Stimulated activated naive CD8-positive, alpha-beta T cell treated with anti-CD3 and anti-CD28 coated beads, Interleukin-15, Interleukin-2, amounts not matched to agents 100 ng/mL and 50 ng/mL, for 24 hours (primary cell): ENCODE measurements around the gene ARHGAP42.
"Not testable (repeated sequence)": the region's sequence is repeated elsewhere in the genome, so short reads cannot be mapped to it uniquely, and the experiment has no call there.

ENCODE experiments used
- H3K27ac Mint-ChIP-seq: one replicate; pipeline ENCODE4 v1.8.0; 2021; ENCODE audit warnings: mild to moderate bottlenecking, mixed read lengths
- H3K27me3 Mint-ChIP-seq: one replicate; pipeline ENCODE4 v1.8.0; 2021; ENCODE audit warnings: mixed read lengths
- H3K36me3 Mint-ChIP-seq: one replicate; pipeline ENCODE4 v1.8.0; 2021; ENCODE audit warnings: low read depth, mixed read lengths
- H3K4me1 Mint-ChIP-seq: one replicate; pipeline ENCODE4 v1.8.0; 2021; ENCODE audit warnings: low read depth, mixed read lengths
- H3K4me3 Mint-ChIP-seq: one replicate; pipeline ENCODE4 v1.8.0; 2021; ENCODE audit warnings: mild to moderate bottlenecking, mixed read lengths
- H3K9me3 Mint-ChIP-seq: one replicate; pipeline ENCODE4 v1.8.0; 2021; ENCODE audit warnings: mixed read lengths

ARHGAP42 gene

DNA sequence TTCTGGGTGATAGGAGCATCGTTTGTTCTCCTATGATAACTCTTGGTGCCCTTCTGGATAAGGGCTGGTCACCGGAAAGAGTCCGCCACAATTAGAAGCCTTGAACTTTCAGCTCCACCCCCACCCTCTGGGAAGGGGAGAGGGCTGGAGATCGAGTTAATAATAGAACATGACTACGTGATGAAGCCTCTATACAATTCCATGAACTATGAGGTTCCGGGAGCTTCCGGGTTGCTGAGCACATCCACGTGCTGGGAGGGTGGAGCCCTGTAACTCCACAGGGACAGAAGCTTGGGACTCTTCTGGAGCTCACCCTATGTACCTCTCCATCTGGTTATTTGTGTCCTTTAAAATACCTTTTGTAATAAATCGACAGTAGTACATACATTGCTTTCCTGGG, 40.3 kb downstream of the ARHGAP42 start:
- Mint-ChIP-seq H3K27me3 (no peaks in the 10 kb centered on the region), H3K36me3 (no peaks in the 10 kb centered on the region), H3K4me1 (no peaks in the 10 kb centered on the region), H3K9me3 (no peaks in the 10 kb centered on the region), H3K4me3 (no peak overlapping the region), H3K27ac (no peak overlapping the region)

DNA sequence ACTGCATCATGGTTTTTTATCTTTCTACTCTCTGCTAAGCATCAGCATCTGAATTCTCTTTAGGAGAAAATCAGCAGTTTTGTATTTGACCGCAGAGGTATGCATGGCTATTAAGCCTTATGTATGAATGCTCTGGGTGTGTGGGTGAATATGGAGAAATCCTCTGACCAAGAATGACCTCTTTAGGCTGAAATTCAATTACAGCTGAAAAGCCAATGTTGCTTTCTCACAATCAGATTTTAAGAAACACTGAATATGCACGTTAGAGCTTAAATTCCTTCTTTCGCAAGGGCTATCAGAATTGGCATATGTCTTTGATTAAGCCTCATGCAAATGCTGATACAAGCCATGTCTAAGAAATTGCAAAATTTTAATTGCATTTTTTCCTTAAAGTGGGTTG, 43.2 kb downstream of the ARHGAP42 start:
- Mint-ChIP-seq H3K27ac (no peak overlapping the region), H3K9me3 (peaks cover 3% of the 10 kb centered on the region), H3K4me1 (peaks cover 3% of the 10 kb centered on the region), H3K4me3 (no peak overlapping the region), H3K27me3 (no peaks in the 10 kb centered on the region), H3K36me3 (no peaks in the 10 kb centered on the region)

DNA sequence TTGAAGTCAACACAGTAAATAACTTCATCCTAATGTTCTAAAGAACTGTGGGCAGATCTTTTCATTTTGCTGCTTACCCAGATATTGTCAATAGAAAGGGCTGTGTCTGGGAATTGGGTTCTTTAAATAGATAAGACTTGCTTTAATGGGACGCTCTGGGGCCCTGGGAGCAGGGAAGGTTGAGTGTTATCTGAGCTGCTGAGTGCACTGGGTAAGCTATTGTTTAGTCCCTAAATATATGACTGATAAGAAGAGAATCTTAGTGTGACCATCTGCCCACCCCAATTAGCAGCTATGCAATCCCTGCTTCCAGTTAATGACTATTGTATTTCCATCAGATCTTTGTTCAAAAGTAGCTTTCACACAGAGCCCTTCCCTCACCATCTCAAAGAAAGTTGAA, 44.4 kb downstream of the ARHGAP42 start:
- peaks cover 3% of the 10 kb centered on the region for H3K4me1 Mint-ChIP-seq
- H3K4me3 Mint-ChIP-seq, result no peak overlapping the region
- H3K27ac Mint-ChIP-seq, result no peak overlapping the region
- H3K36me3 Mint-ChIP-seq, result no peaks in the 10 kb centered on the region
- H3K9me3 Mint-ChIP-seq, result peaks cover 3% of the 10 kb centered on the region
- H3K27me3 Mint-ChIP-seq, result no peaks in the 10 kb centered on the region

- Mint-ChIP-seq H3K4me1 (peaks cover 3% of the 10 kb centered on the region), H3K4me3 (no peak overlapping the region), H3K9me3 (peaks cover 8% of the 10 kb centered on the region), H3K27ac (no peak overlapping the region), H3K27me3 (no peaks in the 10 kb centered on the region), H3K36me3 (no peaks in the 10 kb centered on the region)
Observed at GRCh38 chr11:100732949-100733348, 45.9 kb downstream of the ARHGAP42 start.

DNA sequence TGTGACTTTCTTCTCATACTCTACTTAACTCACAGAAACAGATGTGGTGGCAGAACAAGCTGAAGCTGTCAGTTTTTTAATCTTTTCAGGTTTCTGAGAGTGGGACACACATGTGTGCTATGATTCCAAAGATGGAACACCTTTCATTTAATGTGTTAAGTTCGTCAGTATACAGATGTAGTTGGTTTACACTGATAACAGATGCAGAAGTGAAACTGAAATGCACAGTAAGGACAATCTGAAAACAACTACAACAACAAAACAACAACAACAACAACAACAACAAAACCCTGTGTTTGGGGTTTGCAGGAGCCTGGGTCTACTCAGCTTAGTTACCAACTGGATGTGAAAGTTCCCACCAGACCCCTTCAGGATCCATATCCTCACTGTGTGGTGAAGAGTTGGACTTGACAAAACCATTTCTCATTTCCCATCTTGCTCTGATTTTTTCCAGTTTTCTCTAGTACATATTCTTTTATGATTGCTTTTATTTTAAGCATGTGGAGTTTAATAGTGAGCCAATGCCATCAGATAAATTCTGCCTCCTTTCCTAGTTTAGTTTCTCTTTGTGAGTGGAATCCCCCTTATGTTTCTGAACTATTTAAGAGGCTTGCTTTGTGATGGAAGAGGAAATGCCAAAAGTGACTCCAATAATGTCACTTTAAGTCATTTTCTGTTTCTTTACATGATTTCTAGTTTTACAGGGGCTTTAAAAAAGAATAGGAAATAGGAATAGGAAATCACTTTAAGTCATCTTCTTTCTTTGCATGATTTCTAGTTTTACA, 47.8 kb downstream of the ARHGAP42 start:
- Mint-ChIP-seq H3K4me1 (peaks cover 3% of the 10 kb centered on the region), H3K27ac (no peak overlapping the region), H3K4me3 (no peak overlapping the region), H3K9me3 (peaks cover 8% of the 10 kb centered on the region), H3K36me3 (no peaks in the 10 kb centered on the region), H3K27me3 (no peaks in the 10 kb centered on the region)

- H3K4me1 Mint-ChIP-seq, result peaks cover 3% of the 10 kb centered on the region
- no peak overlapping the region for H3K4me3 Mint-ChIP-seq
- no peaks in the 10 kb centered on the region for H3K27me3 Mint-ChIP-seq
- peaks cover 8% of the 10 kb centered on the region for H3K9me3 Mint-ChIP-seq
- no peaks in the 10 kb centered on the region for H3K36me3 Mint-ChIP-seq
- no peak overlapping the region for H3K27ac Mint-ChIP-seq
Observed at GRCh38 chr11:100735949-100736675, 49.0 kb downstream of the ARHGAP42 start.

DNA sequence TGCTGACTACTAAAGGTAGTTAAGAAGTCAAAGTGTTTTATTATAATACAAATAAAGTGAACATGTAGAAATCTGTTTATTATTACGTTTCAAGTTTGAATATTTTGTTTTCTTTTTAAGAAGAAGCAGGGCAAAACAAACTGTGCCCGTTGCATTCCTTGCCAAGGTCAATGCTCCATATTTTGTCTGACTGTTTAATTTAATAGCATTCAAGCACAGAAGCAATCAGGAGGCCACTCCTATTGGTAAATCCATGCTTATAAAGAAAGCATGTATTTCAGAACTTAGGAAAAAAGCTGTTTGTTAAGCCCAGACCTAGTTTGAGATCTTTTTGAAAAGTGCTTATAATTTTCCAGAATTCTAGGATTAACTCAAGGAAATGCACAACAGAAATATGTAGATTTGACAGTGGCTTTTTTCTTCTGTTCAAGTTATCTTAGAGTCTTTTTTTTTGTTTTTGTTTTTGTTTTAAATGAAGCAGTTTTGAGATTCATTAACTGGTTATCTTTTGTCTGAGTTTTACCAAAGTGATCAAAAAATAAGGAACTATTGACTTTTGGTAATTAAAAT, 51.7 kb downstream of the ARHGAP42 start:
- Mint-ChIP-seq H3K27ac (no peak overlapping the region), H3K36me3 (no peaks in the 10 kb centered on the region), H3K27me3 (no peaks in the 10 kb centered on the region), H3K4me1 (peaks cover 3% of the 10 kb centered on the region), H3K9me3 (peaks cover 8% of the 10 kb centered on the region), H3K4me3 (no peak overlapping the region)

- Mint-ChIP-seq H3K4me1 (peaks cover 3% of the 10 kb centered on the region), H3K36me3 (no peaks in the 10 kb centered on the region), H3K27me3 (no peaks in the 10 kb centered on the region), H3K4me3 (no peak overlapping the region), H3K27ac (no peak overlapping the region), H3K9me3 (peaks cover 8% of the 10 kb centered on the region)
Observed at GRCh38 chr11:100739666-100740065, 52.6 kb downstream of the ARHGAP42 start.

DNA sequence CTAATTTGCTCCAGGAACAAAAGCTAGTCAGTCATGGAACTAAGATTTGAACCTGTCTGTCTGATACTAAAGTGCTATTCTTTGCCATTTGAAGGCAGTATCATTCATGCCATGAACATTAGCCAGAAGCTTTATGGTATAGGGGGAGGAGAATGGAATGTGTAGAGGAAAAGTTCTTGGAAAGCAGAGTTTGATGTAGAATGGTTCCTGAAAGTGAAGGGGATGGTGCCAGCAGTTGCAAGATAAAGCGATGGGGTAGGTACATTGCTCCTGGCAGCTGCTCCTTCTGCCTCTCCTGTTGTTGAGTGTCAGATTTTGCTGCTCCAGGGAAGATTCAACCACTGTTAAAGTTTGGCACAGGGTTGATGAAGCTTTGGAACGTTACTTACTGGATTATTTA, 53.4 kb downstream of the ARHGAP42 start:
- Mint-ChIP-seq H3K27me3 (no peaks in the 10 kb centered on the region), H3K36me3 (no peaks in the 10 kb centered on the region), H3K27ac (no peak overlapping the region), H3K9me3 (peaks cover 9% of the 10 kb centered on the region), H3K4me1 (no peaks in the 10 kb centered on the region), H3K4me3 (no peak overlapping the region)

GRCh38 chr11:100741866-100742625, 55.0 kb downstream of the ARHGAP42 start:
- H3K4me3 Mint-ChIP-seq, result no peak overlapping the region
- H3K27me3 Mint-ChIP-seq, result no peaks in the 10 kb centered on the region
- H3K27ac Mint-ChIP-seq, result no peak overlapping the region
- H3K9me3 Mint-ChIP-seq, result peaks cover 9% of the 10 kb centered on the region
- H3K36me3 Mint-ChIP-seq, result no peaks in the 10 kb centered on the region
- H3K4me1 Mint-ChIP-seq, result no peaks in the 10 kb centered on the region

- Mint-ChIP-seq H3K27me3 (no peaks in the 10 kb centered on the region), H3K36me3 (peaks cover 4% of the 10 kb centered on the region), H3K4me3 (no peak overlapping the region), H3K9me3 (peaks cover 17% of the 10 kb centered on the region), H3K27ac (no peak overlapping the region), H3K4me1 (no peaks in the 10 kb centered on the region)
Observed at GRCh38 chr11:100746448-100746847, 59.4 kb downstream of the ARHGAP42 start.

- Mint-ChIP-seq H3K27me3 (no peaks in the 10 kb centered on the region), H3K36me3 (peaks cover 4% of the 10 kb centered on the region), H3K9me3 (peaks cover 17% of the 10 kb centered on the region), H3K27ac (no peak overlapping the region), H3K4me1 (no peaks in the 10 kb centered on the region), H3K4me3 (no peak overlapping the region)
Observed at GRCh38 chr11:100748153-100748552, 61.1 kb downstream of the ARHGAP42 start.

DNA sequence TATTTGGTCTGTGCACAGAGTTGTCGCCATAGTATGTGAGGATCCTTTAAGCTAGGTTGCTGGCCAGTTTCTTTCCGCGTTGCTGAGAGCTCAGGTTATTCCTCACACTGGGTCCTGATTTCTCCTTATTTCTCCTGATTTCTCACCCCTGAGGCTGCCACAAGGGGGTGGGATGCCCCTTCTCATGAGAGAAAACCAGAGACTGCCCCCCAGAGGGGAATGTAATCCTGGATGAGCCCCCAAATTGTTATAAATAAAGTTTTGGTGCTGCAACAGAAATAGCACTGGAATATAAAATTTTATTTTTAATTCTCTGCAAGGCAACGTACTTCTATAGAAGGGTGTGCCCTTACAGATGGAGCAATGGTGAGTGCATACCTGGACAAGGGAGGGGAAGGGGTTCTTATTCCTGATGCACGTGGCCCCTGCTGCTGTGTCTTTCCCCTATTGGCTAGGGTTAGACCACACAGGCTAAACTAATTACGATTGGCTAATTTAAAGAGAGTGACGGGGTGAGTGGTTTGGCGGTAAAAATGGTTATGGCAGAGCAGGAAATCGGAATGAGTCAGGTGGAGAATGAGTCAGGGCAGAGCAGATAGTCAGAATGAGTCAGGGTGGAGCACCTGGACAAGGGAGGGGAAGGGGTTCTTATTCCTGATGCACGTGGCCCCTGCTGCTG, 62.9 kb downstream of the ARHGAP42 start:
- peaks cover 18% of the 10 kb centered on the region for H3K9me3 Mint-ChIP-seq
- H3K27ac Mint-ChIP-seq, H3K36me3 Mint-ChIP-seq, H3K4me3 Mint-ChIP-seq, H3K4me1 Mint-ChIP-seq, H3K27me3 Mint-ChIP-seq: not testable (repeated sequence)

DNA sequence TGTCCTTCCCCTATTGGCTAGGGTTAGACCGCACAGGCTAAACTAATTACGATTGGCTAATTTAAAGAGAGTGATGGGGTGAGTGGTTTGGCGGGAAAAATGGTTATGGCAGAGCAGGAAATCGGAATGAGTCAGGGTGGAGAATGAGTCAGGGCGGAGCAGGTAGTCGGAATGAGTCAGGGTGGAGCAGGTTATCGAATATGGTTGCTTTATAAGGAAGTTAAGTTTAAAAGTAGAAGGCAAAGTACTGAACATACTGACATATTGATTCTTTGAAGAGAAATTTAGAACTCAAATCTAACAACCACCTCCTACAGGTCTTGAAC, 63.4 kb downstream of the ARHGAP42 start:
- H3K9me3 Mint-ChIP-seq, result peaks cover 17% of the 10 kb centered on the region
- H3K36me3 Mint-ChIP-seq, H3K4me3 Mint-ChIP-seq: not testable (repeated sequence)

More for the DNA sequence above, 63.4 kb downstream of the ARHGAP42 start:
- not testable (repeated sequence) for H3K27me3 Mint-ChIP-seq, H3K27ac Mint-ChIP-seq, H3K4me1 Mint-ChIP-seq
